ELF-1 (cell line): ENCODE measurements around the gene KCNJ15.

Source experiments
- DNase-seq: peaks from one replicate; pipeline ENCODE4 v3.0.0-alpha.2; 2016; ENCODE audit warnings: low read depth, low spot score

Gene KCNJ15

DNA sequence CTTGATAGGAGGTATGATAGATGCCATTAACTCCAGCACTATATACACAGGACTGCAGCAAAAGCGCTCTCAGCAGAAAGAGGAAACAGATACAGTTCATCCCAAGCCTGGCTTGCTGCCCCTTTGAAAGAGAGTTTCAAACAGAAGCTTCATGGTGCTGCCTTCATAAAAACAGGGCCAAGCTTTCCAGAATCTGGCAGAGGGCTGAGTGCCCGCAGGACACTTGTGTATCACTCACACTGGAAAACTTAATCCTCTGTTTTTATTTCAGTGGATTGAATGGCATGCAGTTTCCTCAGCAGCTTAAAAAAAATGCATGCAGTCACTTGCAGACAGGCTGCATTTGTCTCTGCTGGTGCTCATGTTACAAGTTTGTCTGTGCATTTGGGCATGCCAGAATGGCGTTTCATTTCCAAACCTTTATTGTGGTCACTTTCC lies 40.4 kb downstream of the KCNJ15 start:
- DNase-seq: no peak

DNA sequence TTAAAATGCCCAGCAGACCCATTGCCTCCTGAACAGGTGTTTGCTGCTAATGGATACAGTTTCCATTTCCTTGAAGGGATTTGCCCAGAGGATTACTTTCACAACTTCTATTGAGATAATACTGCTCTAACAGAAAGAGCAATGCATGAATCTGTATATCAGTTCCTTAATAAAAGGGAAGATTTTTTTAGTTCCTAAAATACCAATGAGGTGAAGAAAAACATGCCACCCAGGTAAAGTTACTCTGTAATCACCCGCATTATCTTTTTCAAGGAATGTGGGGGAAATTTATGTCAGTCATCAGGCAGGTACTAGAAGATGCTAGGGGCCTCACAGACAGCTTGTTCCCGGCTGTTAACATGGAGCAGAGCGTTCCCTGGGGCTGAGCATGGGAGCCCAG lies 41.1 kb downstream of the KCNJ15 start:
- DNase-seq: no peak

DNA sequence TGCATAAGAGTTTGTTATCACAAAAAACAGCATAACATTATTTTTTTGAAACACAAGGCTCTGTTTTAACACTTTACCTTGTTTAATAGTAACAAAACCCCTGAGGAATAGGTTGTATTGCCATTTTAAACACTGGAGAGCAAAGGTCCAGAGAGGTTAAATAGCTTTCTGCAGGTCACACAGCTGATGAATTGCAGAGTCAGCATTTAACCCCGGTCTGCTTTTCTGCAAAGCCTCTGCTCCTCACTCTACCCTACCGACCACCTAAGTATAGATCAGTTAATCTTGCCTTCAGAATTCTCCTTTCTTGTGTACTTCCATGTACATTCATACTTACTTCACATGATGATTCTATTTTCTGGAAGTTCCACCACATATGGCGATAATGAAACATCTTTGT lies 42.0 kb downstream of the KCNJ15 start:
- no peak for DNase-seq

DNA sequence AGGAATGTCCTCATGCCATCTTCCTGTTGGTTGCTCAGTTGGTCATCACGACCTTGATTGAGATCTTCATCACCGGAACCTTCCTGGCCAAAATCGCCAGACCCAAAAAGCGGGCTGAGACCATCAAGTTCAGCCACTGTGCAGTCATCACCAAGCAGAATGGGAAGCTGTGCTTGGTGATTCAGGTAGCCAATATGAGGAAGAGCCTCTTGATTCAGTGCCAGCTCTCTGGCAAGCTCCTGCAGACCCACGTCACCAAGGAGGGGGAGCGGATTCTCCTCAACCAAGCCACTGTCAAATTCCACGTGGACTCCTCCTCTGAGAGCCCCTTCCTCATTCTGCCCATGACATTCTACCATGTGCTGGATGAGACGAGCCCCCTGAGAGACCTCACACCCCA lies 42.9 kb downstream of the KCNJ15 start:
- DNase-seq: no peak

DNA sequence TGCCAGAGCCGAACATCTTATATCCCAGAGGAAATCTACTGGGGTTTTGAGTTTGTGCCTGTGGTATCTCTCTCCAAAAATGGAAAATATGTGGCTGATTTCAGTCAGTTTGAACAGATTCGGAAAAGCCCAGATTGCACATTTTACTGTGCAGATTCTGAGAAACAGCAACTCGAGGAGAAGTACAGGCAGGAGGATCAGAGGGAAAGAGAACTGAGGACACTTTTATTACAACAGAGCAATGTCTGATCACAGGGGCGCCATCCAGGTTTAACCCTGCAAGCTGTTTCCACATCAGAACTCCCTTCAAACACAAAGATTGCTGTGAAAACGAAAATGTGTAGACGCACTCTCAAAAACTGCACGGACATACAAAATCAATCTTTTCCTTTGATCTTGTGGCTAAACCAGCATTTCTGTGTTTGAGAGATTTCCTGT lies 43.4 kb downstream of the KCNJ15 start:
- DNase-seq: no peak

DNA sequence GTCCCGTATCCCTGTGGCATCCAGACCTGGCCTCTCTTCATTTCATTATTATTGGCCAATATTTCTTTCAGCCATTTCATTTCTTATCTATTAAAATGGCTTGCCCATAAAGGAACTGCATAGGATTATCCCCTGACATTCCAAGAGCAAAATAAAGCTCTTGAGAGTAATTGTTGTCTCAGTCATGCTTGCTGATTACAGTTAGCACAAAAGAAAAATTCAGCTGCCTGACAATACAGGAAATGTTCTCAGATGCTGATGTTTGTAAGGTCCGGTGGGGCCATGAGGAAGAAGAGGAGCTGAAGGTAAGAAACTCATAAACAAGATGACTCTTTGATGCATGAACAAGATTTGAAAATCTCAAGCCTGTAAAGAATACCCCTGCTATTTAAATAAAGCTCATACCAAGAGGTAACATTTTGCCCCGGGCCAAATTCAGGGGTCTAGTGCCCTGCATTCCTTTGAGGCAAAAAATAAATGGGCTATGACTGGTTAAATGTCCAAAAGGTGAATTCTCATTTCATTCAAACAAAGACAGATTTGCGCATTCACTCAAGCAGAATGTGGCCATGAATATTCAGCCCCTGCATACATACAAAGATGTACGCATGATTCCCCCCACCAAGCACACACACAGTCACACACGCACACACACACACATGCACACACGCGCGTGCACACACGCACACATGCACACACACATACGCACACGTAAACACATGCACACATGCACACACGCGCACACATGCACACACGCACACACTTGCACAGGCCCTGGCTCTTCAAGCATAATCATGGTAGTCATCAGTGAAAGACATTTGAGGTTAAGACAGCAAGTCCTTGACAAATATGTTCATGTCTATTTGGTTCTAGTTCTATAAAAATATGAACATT lies 44.8 kb downstream of the KCNJ15 start:
- no peak for DNase-seq

DNA sequence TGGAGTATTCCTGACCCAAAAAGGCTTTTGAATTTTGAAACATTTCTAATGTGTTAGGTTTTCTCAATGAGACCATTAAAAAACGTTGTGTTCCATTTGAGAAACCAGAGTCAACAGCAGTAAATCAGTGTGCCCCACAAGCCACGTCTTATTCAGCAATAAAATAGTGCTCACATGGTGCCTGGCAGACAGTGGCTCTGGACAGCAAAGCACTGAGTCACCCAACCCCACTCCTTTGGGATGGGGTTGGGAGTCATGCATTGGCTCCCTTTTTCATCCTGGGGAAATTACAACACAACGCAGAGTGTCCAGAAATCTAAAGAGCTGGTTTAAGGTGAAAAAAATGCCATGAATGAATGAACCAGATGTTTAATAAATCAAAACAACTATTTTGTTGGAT lies 46.5 kb downstream of the KCNJ15 start:
- DNase-seq: no peak

DNA sequence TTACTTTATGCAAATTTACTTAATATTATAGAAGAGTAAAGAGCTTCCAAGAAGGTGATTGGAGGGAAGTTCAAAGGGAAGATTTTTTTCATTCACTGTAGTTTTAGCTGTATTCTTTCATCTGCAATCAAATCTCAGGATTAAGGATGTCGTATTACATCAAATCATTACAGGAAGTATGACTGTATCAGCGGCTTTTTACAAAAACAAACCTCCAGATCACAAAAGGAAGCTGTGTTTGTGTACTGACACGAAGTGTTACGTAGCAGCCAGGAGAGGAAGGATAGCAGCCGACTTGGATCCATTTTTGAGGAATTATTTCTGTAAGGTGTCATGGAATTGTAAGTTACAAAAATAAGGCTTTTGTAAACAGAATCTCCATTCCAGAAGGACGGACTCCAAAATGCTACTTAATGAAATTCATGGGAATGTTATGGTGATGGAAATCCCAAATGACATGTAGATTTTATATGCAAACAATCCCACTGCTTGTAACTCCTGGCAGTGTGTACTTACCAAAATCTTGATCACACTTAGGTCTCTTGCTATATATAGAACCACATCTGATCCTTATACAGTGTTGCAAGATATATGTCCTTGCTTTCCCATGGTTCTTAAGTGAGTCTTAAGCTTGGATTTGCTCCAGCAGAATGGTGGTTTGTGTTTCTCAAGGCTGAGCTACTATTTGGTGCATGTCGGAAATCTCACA lies 49.8 kb downstream of the KCNJ15 start:
- no peak for DNase-seq

DNA sequence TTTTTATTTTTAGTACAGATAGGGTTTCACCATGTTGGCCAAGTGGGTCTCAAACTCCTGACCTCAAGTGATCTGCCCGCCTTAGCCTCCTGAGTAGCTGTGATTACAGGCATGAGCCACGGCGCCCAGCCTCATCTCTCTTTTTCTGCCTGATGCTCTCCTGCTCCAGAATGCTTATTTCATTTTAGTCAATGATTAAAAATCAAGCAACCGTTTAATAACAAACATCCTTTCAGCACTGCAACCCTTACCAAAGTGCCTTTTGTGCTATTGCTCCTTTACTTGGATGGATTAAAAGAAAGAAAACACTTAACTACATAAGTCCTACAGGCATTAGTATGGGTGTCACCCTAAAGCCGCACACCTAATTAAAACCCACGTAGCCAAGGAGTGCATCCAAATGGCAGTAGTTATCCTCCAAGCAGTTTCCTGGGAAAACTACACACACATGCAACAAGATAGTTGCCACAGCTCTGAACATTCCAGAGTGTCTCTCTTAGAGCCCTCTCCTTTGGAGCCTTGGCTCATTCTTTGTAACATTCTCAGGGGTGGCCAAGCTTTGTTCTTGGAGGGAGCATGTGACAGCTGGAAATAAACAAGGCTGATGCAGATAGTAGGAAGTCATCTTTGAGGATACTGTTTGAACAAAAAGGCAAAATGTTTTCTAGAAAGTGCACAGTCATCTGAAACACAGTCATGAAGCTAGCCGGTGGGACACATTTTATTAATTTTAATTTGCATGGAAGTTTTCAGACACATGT lies 51.2 kb downstream of the KCNJ15 start:
- DNase-seq: no peak

DNA sequence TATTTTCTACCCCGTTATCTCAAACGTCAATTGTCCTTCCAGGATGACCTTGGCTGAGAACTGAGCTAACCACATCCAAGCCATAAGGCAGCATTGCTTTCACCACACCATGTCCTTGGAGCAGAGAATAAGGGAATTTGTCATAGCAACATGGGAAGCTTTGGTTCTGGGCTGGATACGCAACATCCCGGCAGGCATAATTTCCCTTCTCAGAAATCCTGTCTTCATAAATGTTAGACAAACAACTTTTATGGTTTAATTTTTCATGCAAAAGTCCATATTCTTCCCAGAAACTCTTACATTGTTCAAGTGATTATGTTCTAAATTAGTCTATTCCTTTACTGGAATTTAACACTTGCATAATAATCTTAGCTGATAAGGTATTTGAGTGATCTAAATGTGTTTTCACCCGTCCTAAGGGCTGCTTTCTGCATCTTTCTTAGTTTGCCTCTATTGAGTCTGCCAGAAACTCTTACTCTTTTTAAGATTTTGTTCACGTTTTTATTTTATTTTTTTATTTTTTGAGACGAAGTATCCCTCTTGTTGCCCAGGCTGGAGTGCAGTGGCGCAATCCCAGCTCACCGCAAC lies 51.8 kb downstream of the KCNJ15 start:
- no peak for DNase-seq

DNA sequence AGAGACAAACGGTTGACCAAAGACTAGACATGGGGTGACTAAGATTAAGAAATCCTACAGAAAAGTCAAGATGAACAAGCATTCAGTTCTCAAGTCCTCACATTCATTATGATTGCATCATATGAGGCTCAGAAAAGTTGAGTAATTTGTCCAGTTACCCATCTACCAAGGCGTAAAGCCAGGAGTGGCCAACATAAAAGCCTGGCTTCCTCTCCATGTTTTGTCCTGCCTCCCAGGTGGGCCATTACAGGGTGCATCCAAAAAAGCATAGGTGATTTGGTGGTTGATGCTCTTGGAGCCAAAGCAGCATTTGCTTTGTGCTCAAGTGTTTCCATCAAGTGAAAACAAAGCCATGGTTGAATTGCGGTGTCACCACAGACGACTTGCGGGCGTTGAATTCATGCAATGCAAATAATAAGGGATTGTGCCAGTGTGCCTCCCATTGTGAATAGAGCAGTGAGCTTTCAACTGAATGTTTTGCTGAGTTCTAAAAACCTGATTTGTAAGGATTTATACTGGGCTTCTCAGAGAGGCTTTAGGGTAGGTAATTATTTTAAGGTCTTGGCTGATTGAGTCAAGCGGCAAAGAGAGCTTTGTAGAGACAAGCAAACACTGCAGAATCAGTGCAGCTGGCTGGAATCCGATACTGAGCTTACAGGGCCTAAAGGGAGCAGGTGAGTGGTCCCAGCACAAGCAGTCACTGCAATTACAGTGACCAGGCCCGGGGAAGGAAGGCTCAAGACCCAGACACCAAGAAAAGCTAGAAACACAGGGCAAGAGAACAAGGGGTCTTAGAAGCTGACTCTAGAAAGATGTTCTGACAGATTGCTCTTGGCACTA lies 54.1 kb downstream of the KCNJ15 start:
- no peak for DNase-seq

DNA sequence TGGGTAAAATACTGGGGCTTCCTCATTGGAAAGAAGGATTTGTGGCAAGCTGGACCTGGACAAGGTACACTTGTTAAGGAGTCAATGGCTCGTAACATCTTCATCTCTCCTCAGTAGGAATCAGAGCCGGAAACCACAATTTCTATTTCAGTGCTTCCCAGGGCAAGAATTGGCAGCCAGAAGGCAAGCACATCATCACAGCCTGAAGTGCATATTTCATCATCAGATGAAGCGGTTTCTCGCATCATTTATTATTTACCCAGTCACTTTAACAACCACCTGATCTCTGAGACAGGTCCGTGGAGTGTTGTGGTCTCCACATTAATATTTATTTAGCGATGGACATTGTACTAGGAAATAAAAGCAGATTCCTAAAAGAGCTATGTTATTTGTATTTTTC lies 55.0 kb downstream of the KCNJ15 start:
- no peak for DNase-seq

DNA sequence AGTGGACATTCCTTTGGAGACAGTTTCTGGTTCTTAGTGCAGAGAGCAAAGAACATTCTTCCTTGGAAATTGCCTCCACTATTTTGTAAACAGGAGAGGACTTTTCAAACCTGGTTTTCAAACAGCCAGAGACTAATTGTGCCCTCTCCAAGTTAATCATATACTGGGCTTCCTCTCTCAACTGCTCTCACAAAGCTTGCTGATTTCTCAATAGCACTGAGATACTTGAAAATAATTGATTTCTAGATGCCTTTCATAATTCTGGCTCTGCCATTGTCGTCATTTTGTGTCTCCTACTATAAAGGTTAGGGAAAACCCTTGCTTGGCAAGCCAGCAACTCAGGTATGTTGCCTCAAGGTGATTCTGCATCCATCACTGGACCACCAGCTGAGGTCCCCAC lies 56.0 kb downstream of the KCNJ15 start:
- DNase-seq: no peak

DNA sequence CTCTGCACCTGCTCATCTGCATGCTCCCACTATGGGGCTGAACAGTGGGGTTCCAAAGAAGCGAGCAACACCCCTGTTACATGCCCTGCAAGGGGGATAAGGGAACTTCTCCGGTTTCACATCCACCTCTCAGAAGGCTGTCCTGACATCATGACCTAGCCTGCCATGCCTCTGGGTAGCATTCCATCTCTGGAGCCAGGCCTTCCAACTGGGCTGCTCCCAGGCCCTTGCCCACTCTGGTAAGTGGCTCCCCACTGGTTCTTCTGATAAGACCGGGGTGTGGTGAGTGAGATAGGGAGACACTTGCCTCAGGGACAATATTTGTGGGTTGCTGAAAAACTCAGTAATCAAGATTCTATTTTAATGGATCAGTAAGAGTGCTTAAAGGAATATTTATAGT lies 57.8 kb downstream of the KCNJ15 start:
- no peak for DNase-seq

DNA sequence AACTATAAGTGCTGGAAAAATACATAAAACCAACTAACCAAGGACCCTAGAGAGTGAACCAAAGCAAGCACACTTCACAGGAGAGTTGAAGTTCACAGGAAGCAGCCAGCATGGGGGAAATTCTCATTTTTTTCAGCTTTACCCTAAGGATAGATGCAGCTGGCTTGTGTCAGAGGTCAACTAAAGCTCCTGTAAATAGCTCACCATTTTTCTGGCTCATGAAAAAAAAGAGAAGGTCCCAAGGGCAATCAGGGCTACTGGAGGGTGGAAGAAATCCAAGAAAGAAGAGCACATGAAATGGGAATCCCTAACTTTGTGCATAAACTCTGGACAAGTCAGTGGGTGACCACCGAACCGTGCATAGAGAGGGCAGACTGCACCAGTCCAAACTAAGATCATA lies 58.3 kb downstream of the KCNJ15 start:
- DNase-seq: no peak

DNA sequence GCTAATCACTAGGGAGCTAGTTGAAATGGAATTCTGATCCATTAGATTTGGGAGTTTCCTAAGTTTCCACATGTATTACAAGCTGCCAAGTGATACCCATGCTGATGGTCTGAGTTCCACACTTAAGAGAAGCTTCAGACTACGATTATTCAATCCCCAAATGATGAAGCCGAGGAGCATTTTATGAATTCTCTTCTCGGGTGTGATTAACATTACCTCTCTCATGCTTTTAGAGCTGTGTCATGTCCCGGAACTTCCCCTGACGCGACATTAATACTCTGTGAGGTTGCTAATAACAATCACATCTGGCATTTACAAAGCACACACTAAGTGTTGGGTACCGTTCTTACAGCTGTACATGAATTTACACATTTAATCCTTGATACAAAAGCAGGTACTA lies 63.0 kb downstream of the KCNJ15 start:
- no peak for DNase-seq

DNA sequence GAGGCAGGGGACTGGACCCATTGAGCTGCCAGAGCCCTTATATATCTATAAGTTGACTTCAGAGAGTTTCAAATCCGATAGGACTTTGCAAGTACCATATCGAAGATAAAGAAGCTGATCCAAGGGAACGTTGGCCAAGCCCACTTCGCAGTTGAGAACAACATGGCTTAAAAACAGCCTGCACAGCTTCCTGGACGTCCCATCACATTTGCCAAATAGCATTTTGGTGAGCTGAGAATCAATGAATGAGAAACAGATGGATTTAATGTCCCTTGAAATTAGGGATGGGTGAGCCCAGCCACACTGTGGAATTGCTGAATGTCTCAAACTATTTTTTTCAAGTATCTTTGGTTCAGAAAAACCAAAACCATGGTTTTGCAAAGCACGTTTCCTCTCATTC lies 64.8 kb downstream of the KCNJ15 start:
- no peak for DNase-seq

DNA sequence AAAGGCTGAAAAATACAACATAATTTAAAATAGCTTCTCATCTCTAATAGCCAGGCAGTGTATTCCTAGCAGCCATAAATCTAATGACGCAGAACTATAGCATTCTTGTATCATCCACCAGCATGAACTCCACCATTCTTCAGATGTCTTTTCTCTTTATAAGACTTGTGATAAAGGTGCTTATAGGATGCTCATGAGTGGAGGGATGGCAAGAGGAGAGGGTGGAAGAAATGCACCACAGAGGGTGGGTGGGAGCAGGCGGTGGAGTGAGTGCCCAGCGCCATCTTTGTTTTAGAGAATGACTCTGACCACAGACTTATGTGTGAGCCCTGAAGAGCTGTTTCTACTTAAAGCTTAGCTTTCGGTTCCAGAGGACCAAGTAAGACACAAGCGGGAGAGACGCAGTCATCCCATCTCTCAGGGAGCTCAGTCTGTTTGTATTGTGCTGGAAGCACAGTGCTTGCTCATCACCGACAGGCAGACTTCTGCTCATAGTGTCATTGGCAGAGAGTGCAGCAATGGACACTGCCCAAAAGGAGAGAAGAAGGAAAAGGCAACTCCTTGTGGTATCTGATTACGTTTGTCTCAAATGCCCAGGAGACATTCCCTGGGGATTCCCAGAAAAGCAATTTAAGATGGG lies 65.6 kb downstream of the KCNJ15 start:
- DNase-seq: no peak

DNA sequence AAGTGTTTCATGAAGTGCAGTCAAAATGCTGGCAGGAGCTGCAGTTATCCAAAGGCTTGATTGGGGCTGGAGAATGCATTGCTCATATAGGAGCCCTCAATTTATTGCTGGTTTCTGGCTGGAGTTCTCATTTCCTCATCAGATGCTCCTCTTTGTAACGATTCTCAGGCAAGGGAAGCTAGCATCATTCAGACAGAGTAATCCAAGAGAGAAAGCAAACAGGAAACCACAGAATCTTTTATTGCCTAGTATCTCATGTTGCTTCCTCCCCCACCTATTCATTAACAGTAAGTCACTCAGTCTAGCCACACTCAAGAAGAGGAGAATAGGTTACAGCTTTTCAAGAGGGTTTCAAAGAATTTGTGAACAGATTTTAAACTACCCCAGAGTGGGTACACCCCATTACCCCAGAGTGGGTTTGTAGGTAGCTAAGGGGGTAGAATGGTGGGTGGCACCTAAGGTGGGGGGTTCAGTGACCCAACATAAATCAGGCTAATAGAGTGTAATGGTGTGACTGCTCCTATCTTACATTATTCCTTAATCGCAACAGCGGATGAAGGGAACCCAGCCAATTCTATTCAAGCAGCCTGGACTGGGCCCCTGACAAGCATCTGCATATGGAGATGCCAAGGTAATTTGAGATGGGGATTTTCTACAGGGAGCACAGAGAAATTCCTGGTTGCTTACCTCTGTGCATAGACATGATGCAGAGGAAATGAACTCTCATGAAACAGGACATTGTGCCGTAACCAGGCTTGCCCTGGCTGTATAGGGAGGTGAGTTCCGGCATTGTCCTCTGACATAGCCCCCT lies 67.1 kb downstream of the KCNJ15 start:
- peak; percentile 26 for DNase-seq

DNA sequence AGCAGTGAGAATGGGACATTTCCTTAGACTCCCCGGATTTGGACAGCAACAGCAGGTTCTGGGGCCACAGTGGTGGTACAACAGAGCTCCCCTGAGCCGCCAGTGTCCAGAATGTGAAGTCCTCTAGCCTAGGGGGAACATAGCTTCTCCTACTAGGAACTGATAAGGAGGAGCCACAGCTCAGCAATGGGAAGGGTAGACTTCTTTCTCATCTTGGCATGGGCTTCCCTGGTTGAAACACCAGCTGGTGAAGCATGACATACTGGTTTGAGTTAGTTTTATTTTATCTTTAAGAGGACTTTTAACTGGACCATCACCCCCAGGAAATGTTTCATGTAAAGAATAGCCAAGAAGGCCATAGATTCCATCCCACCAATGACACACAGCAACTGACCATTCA lies 68.4 kb downstream of the KCNJ15 start:
- no peak for DNase-seq
